Brain microvascular endothelial cell (primary cell): ENCODE results near the gene TMPRSS13.

ENCODE experiments used
- DNase-seq: peaks from one replicate; pipeline ENCODE4 v3.0.0-alpha.2; 2020
- H3K27ac ChIP-seq: fragments of 250-450 bp; sonication (Bioruptor Pico); 2 replicates; pipeline ENCODE4 v1.5.1; 2020; ENCODE audit warnings: mild to moderate bottlenecking, moderate library complexity
- H3K27me3 ChIP-seq: fragments of 250-450 bp; sonication (Bioruptor Pico); replicated peaks from 2 replicates; pipeline ENCODE4 v1.5.1; 2020; ENCODE audit warnings: mild to moderate bottlenecking
- H3K36me3 ChIP-seq: fragments of 250-450 bp; sonication (Bioruptor Pico); replicated peaks from 2 replicates; pipeline ENCODE4 v1.5.1; 2020; ENCODE audit warnings: mild to moderate bottlenecking
- H3K4me3 ChIP-seq: 2 replicates; pipeline ENCODE4 v1.5.1; 2011; ENCODE audit warnings: low read depth, mild to moderate bottlenecking, control low read depth, low read length, moderate library complexity
- in situ Hi-C: cut with HindIII; loops from 2 replicates; pipeline ENCODE4 v1.10.0; 2017; ENCODE audit warnings: low sequenced_read_pairs, low pct_ligation_motif_present
- TF ChIP-seq, protein P1 (sequence below): IDR thresholded peaks from 2 replicates; pipeline ENCODE4 v1.5.1; 2011; ENCODE audit warnings: low read depth, mild to moderate bottlenecking, moderate library complexity, low read length, control low read depth, inconsistent platforms; ENCODE audit errors: missing control alignments

TMPRSS13 gene

DNA sequence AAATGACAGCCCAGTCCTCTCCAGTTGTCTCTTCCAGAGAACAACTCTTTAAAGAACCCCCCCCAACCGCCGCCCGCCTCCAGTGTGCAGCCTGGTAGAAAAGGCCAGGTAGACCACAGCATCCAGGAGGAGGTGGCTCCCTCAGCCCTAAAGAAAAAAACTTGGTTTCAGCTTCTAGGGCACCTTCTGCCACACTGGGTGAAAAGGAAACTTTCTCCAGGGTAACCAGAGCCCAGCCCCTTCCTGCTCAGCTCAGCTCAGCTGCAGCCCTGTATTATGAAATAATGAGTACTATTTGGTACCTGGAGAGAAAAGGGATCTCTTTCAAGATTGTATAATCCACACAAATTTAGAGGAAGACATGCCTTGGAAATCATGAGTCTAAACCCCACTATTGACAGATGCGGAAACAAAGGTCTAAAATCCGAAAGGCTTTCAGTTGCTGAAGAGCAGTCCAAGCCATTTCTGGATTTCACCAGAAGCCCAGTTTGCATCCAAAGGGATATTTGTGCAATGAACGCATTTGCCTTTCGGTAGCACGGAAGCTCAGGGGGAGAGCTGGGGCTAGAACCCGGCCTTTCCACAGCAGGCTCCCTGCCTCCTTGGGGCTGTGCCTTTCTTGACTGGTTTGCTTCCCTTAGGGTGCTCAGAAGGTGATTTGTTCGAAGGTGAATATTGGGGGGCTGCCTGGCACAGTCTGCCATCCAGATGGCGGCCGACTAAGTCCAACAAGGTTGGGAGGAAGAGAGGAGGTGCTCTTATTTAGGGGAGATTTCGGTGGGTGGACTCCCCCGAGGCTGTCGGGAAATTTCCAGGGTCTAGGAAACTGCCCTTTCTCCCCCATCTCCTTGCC, 56.0 kb downstream of the TMPRSS13 start:
- TF ChIP-seq, protein P1, sequence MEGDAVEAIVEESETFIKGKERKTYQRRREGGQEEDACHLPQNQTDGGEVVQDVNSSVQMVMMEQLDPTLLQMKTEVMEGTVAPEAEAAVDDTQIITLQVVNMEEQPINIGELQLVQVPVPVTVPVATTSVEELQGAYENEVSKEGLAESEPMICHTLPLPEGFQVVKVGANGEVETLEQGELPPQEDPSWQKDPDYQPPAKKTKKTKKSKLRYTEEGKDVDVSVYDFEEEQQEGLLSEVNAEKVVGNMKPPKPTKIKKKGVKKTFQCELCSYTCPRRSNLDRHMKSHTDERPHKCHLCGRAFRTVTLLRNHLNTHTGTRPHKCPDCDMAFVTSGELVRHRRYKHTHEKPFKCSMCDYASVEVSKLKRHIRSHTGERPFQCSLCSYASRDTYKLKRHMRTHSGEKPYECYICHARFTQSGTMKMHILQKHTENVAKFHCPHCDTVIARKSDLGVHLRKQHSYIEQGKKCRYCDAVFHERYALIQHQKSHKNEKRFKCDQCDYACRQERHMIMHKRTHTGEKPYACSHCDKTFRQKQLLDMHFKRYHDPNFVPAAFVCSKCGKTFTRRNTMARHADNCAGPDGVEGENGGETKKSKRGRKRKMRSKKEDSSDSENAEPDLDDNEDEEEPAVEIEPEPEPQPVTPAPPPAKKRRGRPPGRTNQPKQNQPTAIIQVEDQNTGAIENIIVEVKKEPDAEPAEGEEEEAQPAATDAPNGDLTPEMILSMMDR = no peak
- no peak overlapping the region for H3K27ac ChIP-seq
- DNase-seq = no peak
- in situ Hi-C loops = no loop called here
- H3K4me3 ChIP-seq = no peak overlapping the region
- H3K36me3 ChIP-seq = no peaks in the 10 kb centered on the region
- peaks cover 60% of the 10 kb centered on the region for H3K27me3 ChIP-seq

DNA sequence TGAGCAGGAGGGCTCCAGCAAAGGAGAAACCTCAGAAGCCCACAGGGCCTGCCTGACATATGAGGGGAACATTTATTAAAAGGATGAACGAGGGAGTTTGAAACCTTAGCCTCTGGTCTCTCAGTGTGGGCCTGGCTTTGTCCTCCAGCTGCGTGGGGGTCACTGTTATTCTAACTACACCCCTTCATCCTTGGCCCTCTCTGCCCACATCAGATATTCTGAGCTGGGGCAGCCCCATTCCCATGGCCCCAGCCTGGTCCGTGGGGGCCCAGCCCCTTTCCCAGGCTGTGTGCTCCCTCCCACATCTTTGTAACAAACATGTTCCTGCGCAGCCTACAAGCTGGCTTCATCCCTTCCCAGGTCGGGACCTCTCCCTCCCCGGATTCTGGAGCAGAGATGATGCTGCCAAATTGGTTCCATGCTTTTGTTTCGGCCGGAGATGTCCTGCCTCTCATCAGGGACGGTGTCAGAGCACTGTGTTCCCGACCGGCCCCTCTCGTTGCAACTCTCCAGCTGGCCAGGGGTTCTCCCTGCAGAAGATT, 56.7 kb downstream of the TMPRSS13 start:
- Histone ChIP-seq H3K27me3 (peaks cover 55% of the 10 kb centered on the region), H3K4me3 (no peak overlapping the region), H3K36me3 (no peaks in the 10 kb centered on the region), H3K27ac (no peak overlapping the region)
- in situ Hi-C loops = no loop called here
- no peak for DNase-seq
- TF ChIP-seq, protein P1 = no peak

DNA sequence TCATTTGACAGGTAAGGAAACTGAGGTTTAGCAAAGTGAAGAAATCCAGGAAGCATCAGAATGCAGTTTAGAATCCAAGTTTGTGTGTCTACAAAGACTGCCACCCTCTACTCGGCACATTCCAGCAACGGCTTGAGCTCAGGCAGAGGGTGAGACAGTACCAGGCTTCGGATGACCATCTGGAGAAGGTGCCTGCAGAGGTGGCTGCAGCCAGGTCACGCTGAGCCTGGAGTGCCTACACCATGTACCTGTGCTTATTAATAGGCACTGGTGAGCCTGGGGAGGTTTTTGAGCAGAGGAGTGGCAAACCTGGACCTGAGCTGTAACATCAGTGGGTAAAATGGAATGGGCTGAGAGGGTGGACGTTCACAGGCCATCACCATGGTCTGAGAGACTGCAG, 57.4 kb downstream of the TMPRSS13 start:
- TF ChIP-seq, protein P1 = no peak
- DNase-seq = no peak
- Histone ChIP-seq H3K27me3 (peaks cover 48% of the 10 kb centered on the region), H3K36me3 (no peaks in the 10 kb centered on the region), H3K27ac (no peak overlapping the region), H3K4me3 (no peak overlapping the region)
- in situ Hi-C loops = no loop called here

DNA sequence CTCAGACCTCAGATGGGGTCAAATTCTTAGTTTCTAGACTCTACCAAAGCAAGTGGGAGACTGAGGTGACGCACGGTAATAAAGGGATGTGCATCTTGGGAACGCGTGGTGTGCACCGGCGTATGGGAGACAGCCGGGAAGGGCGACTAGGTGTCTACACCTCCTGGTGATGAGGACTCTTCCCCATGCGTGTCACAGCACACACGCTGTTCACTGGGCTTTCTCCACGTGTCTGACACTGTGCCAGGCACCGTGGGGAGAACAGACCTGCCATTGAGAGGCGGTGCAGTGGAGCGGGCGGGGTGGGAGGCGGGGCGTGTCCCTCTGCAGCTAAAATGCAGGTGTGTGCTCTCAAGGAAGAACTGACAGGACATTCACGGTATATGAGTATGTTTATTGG, 58.0 kb downstream of the TMPRSS13 start:
- in situ Hi-C loops = no loop called here
- no peak overlapping the region for H3K27ac ChIP-seq

DNA sequence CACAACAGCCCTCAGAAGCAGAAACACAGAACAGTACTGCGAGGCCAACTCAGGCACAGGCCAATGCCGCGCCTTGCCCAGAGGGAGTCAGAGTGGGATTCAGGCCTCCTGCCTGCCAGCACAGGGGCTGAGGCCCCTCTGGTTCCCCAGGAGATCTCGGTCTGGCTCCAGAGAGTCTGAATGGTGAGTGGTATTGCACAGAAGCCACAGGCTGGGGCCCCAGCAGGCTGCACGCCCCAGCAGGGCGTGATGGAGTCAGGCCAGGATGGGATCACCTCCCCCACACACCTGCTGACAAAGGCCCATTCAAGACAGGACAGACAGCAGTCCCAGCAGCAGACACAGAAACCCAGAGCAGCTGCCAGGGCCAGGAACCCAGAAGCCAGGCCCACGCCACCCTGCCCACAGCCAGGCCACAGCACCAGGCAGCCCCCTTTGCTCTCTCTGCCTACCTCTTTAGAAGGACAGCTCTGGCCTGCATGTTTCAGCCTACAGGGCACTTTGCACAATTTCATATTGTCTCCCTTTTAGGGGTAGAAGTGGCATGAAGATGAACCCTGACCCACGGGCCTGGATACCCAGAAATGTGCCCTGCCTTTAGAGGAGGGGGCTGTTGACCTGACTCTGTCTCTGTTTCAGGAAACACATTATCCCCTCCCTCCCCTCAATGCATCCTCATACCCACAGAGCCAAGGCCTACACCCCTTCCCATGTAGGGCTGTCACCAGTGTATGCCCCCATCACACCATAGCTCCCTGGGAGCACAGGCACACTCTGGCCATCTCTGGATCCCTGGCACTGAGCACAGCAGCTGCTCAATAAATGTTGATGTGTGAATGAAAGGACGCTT, 58.9 kb downstream of the TMPRSS13 start:
- H3K27ac ChIP-seq = no peak overlapping the region
- DNase-seq = no peak
- peaks cover 35% of the 10 kb centered on the region for H3K27me3 ChIP-seq
- no peak overlapping the region for H3K4me3 ChIP-seq
- TF ChIP-seq, protein P1 = no peak
- H3K36me3 ChIP-seq = no peaks in the 10 kb centered on the region
- in situ Hi-C loops = no loop called here

More for the DNA sequence above, 58.0 kb downstream of the TMPRSS13 start:
- no peak overlapping the region for H3K4me3 ChIP-seq
- no peak for DNase-seq
- H3K27me3 ChIP-seq = peaks cover 44% of the 10 kb centered on the region
- no peaks in the 10 kb centered on the region for H3K36me3 ChIP-seq
- TF ChIP-seq, protein P1 = no peak
